Measurements from ENCODE around the gene NOCT.
"Not testable (repeated sequence)": the region's sequence is repeated elsewhere in the genome, so short reads cannot be mapped to it uniquely, and the experiment has no call there.

GRCh38 chr4:139059026-139059425 is 43.4 kb downstream of the NOCT start:
- not testable (repeated sequence) for TF ChIP-seq MXI1 (IDR thresholded peaks at IDR 0.05; ENCODE audit: borderline replicate concordance, low read depth, low read length); SMC3 (IDR thresholded peaks at IDR 0.05; ENCODE audit: low read depth, low read length); CTCF (conservative IDR thresholded peaks at IDR 0.05; ENCODE audit: low read depth, low read length); RCOR1 (IDR thresholded peaks at IDR 0.05; ENCODE audit: insufficient replicate concordance, low read length); MAFK (IDR thresholded peaks at IDR 0.05; ENCODE audit: low read depth, low read length); RFX5 (IDR thresholded peaks at IDR 0.05; ENCODE audit: low read depth, low read length); POLR2A (IDR thresholded peaks at IDR 0.05; ENCODE audit: low read depth, low read length); RAD21 (IDR thresholded peaks at IDR 0.05; ENCODE audit: low read length); FOS (IDR thresholded peaks at IDR 0.05; ENCODE audit: low read depth, low read length); CEBPB (IDR thresholded peaks at IDR 0.05; ENCODE audit: low read depth, low read length); ELK1 (IDR thresholded peaks at IDR 0.05; ENCODE audit: borderline replicate concordance, low read depth, low read length); USF2 (IDR thresholded peaks at IDR 0.05; ENCODE audit: low read depth, low read length)
